Measurements from ENCODE around the gene FAM117B.

GRCh38 chr2:202771741-202772460 lies 137.1 kb downstream of the FAM117B start:
- TF ChIP-seq CTCF (IDR thresholded peaks at IDR 0.05; ENCODE audit: insufficient read depth, low read depth, low read length) = no peak
- TF ChIP-seq EZH2 (IDR thresholded peaks at IDR 0.05; ENCODE audit: insufficient read depth, low read length) = no peak
